ENCODE results near the gene FAXDC2. TPM values are rescaled to one million over a fixed set of nuclear protein-coding genes. Genes with fewer than 3 reads are reported as not detected.
"Not testable (repeated sequence)": the region's sequence is repeated elsewhere in the genome, so short reads cannot be mapped to it uniquely, and the experiment has no call there.

Gene FAXDC2
- total RNA-seq, 1 donor from 2014 or later: 2.6 TPM

- no peak for DNase-seq (ENCODE audit: low read depth)
- H3K4me3 ChIP-seq (ENCODE audit: low read depth, low read length): no peak overlapping the region
- H3K36me3 ChIP-seq (ENCODE audit: control insufficient read depth, insufficient read depth, low read length): peaks cover 6% of the 10 kb centered on the region
- H3K27me3 ChIP-seq (ENCODE audit: control insufficient read depth, insufficient read depth, low read length): no peaks in the 10 kb centered on the region
- TF ChIP-seq CTCF (IDR thresholded peaks at IDR 0.05; ENCODE audit: insufficient read depth, low read length, poor library complexity, severe bottlenecking): no peak
These were observed 26.8 kb downstream of the FAXDC2 start for GRCh38 chr5:154823605-154824004.

GRCh38 chr5:154822896-154823295, 27.5 kb downstream of the FAXDC2 start:
- H3K27me3 ChIP-seq (ENCODE audit: control insufficient read depth, insufficient read depth, low read length); H3K36me3 ChIP-seq (ENCODE audit: control insufficient read depth, insufficient read depth, low read length); DNase-seq (ENCODE audit: low read depth); H3K4me3 ChIP-seq (ENCODE audit: low read depth, low read length): not testable (repeated sequence)

DNA sequence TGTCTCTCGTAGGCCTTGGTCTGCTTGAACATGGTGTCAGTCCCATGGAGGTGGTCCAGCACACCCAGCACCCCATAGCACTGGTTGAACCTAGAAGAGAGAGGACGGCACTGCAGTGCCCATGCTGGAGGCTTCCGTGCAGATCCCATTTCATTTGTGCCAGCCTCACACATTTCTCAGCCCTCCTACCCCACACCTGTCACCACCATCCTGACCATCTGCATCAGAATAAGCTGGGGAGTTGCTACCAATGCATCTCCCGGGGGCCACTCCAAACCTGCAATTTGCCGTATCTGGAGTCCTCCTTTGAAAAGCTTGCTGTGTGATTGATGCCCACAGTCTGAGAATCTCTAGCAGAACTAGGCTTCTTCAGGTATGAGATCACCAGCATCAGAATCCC, 30.0 kb downstream of the FAXDC2 start:
- TF ChIP-seq CTCF (IDR thresholded peaks at IDR 0.05; ENCODE audit: insufficient read depth, low read length, poor library complexity, severe bottlenecking): no peak
- H3K36me3 ChIP-seq (ENCODE audit: control insufficient read depth, insufficient read depth, low read length): peaks cover 8% of the 10 kb centered on the region
- DNase-seq (ENCODE audit: low read depth): no peak
- no peak overlapping the region for H3K4me3 ChIP-seq (ENCODE audit: low read depth, low read length)
- H3K27me3 ChIP-seq (ENCODE audit: control insufficient read depth, insufficient read depth, low read length): no peaks in the 10 kb centered on the region

DNA sequence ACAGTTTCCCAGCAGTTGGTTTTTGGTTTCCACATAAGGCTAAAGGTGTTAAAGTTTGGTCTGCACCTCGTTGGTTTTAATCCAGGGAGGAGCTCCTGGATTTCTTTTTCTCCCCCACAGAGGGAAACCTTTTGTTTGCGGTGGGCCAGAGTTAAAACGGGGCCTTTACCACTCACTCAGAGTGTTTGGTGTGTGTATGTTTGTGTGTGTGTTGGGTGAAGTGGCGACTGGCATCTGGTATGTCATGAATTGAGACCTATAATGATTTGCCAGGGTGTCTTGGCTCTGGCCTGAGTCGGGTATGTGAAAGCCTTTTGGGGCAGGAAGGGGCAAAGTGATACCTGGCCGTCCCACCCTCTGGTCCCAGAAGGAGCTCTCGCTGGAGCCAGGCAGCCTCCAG, 30.9 kb downstream of the FAXDC2 start:
- no peak for DNase-seq (ENCODE audit: low read depth)
- no peaks in the 10 kb centered on the region for H3K27me3 ChIP-seq (ENCODE audit: control insufficient read depth, insufficient read depth, low read length)
- H3K36me3 ChIP-seq (ENCODE audit: control insufficient read depth, insufficient read depth, low read length): peaks cover 8% of the 10 kb centered on the region
- H3K4me3 ChIP-seq (ENCODE audit: low read depth, low read length): no peak overlapping the region
- TF ChIP-seq CTCF (IDR thresholded peaks at IDR 0.05; ENCODE audit: insufficient read depth, low read length, poor library complexity, severe bottlenecking): no peak

DNA sequence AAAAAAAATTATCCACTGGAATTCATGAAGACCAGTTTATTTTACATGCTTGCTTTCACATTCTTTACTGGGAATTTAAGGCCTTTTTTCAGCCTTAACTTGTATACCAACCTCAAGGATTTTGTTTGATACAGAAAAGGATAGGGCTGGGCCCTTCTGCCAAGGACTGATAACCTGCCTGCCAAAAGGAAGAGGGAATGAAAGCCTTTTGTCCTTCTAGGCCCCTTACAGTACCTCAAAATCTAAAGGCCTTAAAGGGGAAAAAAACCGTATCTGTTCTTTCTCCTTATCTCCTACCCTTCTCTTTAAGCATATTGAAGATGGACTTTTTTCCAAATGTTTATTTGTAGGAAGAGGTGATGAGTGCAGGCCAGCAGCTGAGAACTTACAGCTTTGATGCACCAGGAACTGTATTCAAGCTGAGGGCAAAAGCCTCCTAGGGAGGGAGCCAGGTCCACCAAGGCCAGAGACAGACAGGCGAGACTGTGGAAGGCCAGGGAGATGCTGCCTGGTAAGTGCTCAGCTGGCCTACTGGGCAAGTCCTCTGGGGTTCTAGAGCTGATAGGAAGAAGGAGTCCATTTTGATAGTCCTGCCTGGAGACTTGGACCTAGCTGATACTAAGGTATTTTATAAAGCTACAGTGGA, 31.8 kb downstream of the FAXDC2 start:
- peaks cover 7% of the 10 kb centered on the region for H3K36me3 ChIP-seq (ENCODE audit: control insufficient read depth, insufficient read depth, low read length)
- H3K4me3 ChIP-seq (ENCODE audit: low read depth, low read length): no peak overlapping the region
- no peak for DNase-seq (ENCODE audit: low read depth)
- TF ChIP-seq CTCF (IDR thresholded peaks at IDR 0.05; ENCODE audit: insufficient read depth, low read length, poor library complexity, severe bottlenecking): no peak
- H3K27me3 ChIP-seq (ENCODE audit: control insufficient read depth, insufficient read depth, low read length): no peaks in the 10 kb centered on the region

DNA sequence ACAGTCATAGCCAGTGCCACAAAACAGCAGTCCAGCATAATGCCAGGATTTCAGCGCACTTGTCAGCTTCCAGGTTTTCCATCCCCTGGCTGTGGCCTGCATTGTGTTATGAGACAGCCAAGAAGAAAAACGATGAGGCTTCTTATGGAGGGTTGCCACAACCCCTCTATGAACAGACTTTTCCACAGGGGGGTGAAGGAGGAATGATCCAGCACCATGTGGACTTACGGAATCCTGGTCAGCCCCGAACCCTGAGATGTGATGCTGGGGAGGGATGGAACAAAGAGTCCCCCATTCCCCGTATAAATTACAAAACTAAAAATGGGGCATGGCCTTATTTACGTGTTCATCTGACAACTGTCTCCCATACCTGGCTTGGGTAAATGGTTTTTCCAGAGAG, 32.6 kb downstream of the FAXDC2 start:
- DNase-seq (ENCODE audit: low read depth): no peak
- Histone ChIP-seq H3K27me3 (ENCODE audit: control insufficient read depth, insufficient read depth, low read length) (no peaks in the 10 kb centered on the region), H3K36me3 (ENCODE audit: control insufficient read depth, insufficient read depth, low read length) (peaks cover 5% of the 10 kb centered on the region), H3K4me3 (ENCODE audit: low read depth, low read length) (no peak overlapping the region)
- no peak for TF ChIP-seq CTCF (IDR thresholded peaks at IDR 0.05; ENCODE audit: insufficient read depth, low read length, poor library complexity, severe bottlenecking)

Measured in kidney epithelial cell (primary cell).